Measurements from ENCODE around the gene CSTF1.
"Not testable (repeated sequence)": the region's sequence is repeated elsewhere in the genome, so short reads cannot be mapped to it uniquely, and the experiment has no call there.

DNA sequence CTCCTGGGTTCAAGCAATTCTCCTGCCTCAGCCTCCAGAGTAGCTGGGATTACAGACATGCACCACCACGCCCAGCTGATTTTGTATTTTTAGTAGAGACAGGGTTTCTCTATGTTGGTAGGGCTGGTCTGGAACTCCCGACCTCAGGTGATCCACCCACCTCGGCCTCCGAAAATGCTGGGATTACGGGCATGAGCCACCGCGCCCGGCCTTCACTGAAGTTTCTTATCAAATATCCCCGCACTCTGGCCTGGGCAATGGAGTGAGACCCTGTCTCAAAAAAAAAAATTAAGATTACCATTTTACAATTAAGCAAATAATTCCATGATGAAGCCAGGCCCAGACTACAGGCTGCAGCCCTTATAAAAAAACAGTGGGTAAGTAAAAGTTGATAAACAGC lies 2.0 kb upstream of the CSTF1 start:
- not testable (repeated sequence) for TF ChIP-seq CTCF, POLR2A, EP300 (IDR thresholded peaks at IDR 0.05)

Data from suprapubic skin (tissue), 3 donors.